HAP-1 (cell line): Measurements from ENCODE around the gene TRMT2B.

Source experiments
- DNase-seq, 2 experiments: peaks; one replicate each; pipeline ENCODE4 v3.0.0-alpha.2; 2016 to 2020; ENCODE audit warnings: low spot score in 2 of 2
- H3K27me3 ChIP-seq: fragments of 250-450 bp; sonication (Bioruptor Pico); 2 replicates; pipeline ENCODE4 v1.5.1; 2020; ENCODE audit warnings: low read depth, mild to moderate bottlenecking, moderate library complexity
- H3K36me3 ChIP-seq: fragments of 250-450 bp; sonication (Bioruptor Pico); replicated peaks from 2 replicates; pipeline ENCODE4 v1.5.1; 2020; ENCODE audit warnings: mild to moderate bottlenecking
- H3K4me1 ChIP-seq: fragments of 250-450 bp; sonication (Bioruptor Pico); 2 replicates; pipeline ENCODE4 v1.5.1; 2020; ENCODE audit warnings: mild to moderate bottlenecking
- H3K4me3 ChIP-seq: fragments of 250-450 bp; sonication (Bioruptor Pico); 2 replicates; pipeline ENCODE4 v1.5.1; 2020; ENCODE audit warnings: mild to moderate bottlenecking, moderate library complexity
- H3K9me3 ChIP-seq: fragments of 250-450 bp; sonication (Bioruptor Pico); 2 replicates; pipeline ENCODE4 v1.5.1; 2020; ENCODE audit warnings: mild to moderate bottlenecking, moderate library complexity
- in situ Hi-C: fragments of 300-500 bp; cut with MboI; formaldehyde crosslinking; loops from 3 replicates; pipeline ENCODE4 v1.14.3; 2020; ENCODE audit warnings: low sequenced_read_pairs, inconsistent platforms, mixed read lengths

TRMT2B gene

DNA sequence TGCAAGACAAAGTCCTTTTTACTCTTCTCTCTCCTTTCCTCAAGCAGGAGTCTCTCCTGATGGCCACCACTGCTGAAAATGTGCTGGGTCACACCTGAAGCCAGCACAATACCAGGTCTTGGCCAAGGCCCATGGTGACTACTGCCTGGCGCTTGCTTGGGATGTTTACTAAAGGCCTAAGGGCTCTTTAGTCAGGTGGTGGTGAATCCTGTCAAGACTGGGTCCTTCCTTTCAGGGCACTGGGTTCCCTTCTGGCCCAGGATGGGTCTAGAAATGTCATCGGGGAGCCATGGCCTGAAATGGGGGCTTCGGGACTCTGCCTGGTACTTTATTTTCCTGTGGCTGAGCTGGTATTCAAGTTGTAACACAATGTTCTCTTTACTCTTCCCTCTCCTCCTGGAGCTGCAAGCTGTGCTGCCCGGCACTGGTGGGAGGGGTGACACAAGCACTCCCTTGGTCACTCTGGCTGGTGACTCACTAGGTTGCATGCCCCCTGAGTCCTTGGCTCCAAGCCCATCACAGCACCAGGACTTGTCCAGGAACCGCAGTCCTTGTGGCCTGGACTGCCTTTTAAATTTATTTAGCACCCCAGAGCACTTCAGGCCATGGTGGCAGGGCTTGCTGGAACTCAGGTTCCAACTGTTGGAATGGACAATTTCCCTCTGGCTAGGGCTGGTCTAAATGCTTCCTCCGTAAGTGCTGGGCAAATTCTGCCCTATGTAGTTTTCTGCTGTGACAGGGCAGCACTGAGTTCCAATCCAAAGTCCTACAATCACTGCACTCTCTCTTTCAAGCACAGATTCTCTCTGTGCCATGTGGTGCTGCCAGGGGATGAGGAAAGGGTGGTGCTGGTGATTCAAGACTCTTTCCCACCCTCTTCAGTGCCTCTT lies 71.1 kb downstream of the TRMT2B start:
- Histone ChIP-seq H3K9me3 (no peaks in the 10 kb centered on the region), H3K27me3 (0 out of 2 replicates have a peak, but pooled peaks cover 2% of the 10 kb centered on the region), H3K36me3 (no peaks in the 10 kb centered on the region), H3K4me1 (no peaks in the 10 kb centered on the region), H3K4me3 (no peak overlapping the region)
- in situ Hi-C loops, result no loop called here
- DNase-seq, result no peak

DNA sequence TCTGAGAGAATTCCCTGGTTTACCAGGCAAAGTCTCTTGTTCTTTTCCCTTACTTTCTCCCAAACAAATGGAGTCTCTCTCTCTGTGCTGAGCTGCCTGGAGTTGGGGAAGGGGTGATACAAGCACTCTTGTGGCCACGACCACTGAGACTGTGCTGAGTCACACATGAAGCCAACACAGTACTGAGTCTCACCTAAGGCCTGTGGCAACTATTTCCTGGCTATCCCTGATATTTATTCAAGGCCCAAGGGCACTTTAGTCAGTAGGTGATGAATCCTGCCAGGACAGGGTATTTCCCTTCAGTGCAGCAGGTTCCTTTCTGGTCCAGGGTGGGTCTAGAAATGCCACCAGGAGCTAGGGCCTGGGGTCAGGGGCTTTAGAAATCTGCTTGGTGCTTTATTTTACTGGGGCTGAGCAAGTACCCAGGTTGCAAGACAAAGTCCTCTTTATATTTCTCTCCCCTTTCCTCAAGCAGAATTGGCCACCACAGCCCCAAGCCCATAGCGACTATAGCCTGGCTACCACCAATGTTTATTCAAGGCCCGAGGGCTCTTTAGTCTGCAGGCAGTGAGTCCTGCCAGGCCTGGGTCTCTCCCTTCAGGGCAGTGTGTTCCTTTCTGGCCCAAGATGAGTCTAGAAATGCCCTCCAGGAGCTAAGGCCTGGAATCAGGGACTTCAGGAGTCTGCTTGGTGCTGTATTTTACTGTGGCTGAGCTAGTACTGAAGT lies 71.9 kb downstream of the TRMT2B start:
- in situ Hi-C loops, result no loop called here
- H3K4me3 ChIP-seq, result no peak overlapping the region
- H3K4me1 ChIP-seq, result no peaks in the 10 kb centered on the region
- DNase-seq, result no peak
- no peaks in the 10 kb centered on the region for H3K9me3 ChIP-seq
- H3K27me3 ChIP-seq, result 0 out of 2 replicates have a peak, but pooled peaks cover 2% of the 10 kb centered on the region
- no peaks in the 10 kb centered on the region for H3K36me3 ChIP-seq

DNA sequence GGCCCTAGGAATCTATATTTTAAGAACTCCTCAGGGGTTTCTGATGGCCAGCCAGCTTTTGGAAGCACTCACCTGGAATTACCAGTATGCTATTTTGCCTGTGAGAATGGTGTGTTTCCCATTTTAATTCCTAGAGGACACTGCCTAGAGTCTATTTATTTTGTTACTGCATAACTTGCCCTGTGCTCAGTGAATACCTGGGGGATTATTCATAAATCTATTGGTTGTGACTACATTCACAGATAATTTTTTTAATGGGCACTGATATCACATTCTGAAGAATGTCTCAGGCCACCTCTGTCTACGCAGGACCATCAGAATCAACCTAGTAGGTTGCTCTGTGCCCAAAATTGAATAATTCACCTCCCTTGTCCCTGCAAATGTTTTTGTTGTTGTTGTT lies 75.7 kb downstream of the TRMT2B start:
- no peaks in the 10 kb centered on the region for H3K9me3 ChIP-seq
- H3K36me3 ChIP-seq, result no peaks in the 10 kb centered on the region
- DNase-seq, result no peak
- in situ Hi-C loops, result no loop called here
- no peak overlapping the region for H3K4me3 ChIP-seq
- H3K4me1 ChIP-seq, result no peaks in the 10 kb centered on the region
- H3K27me3 ChIP-seq, result 0 out of 2 replicates have a peak, but pooled peaks cover 2% of the 10 kb centered on the region

DNA sequence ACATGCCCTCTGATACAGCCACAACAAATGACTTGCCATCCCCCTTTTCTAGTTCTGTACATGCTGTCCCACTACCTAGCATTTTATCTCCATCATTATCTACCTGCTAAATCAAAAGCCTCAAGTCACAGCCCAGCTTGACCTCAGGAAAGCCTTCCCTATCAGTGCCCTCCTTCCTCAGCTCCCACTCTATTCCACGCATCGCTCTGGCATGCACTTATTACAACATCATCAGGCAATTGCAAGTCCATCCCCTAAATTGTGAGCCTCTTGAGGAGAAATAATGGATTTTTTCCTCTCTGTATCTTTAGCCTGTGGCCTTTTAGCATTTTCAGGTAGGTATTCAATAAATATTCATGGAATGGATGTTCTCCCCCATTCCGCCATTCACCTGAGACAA lies 76.7 kb downstream of the TRMT2B start:
- in situ Hi-C loops, result no loop called here
- DNase-seq, result no peak
- Histone ChIP-seq H3K9me3 (no peaks in the 10 kb centered on the region), H3K4me1 (no peaks in the 10 kb centered on the region), H3K4me3 (no peak overlapping the region), H3K27me3 (0 out of 2 replicates have a peak, but pooled peaks cover 2% of the 10 kb centered on the region), H3K36me3 (no peaks in the 10 kb centered on the region)

DNA sequence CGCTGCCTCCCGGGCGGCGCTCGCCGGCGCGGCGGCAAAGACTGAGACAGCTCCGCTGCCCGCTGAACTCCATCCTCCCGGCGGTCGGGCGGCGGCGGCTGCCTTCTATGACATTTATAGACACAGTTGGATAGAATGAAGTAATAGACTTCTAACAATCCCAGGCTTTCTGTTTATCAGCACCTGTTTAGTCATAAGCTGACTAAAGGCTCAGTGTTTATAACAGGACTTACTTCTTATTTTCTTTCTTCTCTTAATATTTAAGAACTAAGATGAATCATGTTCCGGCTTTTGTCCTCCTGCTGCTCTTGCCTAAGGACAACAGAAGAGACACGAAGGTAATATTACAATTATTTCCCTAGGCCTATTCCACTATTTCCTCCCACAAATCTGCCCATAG lies 78.5 kb downstream of the TRMT2B start:
- no peaks in the 10 kb centered on the region for H3K9me3 ChIP-seq
- H3K4me1 ChIP-seq, result no peaks in the 10 kb centered on the region
- in situ Hi-C loops, result no loop called here
- H3K36me3 ChIP-seq, result no peaks in the 10 kb centered on the region
- no peak overlapping the region for H3K4me3 ChIP-seq
- no peak for DNase-seq
- no peaks in the 10 kb centered on the region for H3K27me3 ChIP-seq

DNA sequence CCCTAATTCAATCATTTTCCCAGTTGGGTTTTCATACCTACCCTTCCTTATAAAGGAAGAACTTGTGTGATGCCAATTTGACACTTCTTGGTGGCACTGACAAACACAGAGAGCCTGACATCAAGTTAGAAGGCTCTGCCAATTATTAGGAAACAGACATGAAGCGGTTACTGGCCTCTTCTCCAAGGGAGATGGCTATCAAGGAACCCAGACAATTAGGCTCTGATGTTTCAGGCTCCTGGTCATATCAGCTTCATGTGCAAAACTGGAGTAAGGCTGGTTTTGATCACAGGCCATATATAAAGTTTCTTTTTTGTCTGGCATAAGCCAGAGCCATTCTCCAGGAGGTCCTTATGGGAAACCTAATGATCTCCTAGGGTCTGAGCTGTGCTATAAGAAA lies 82.0 kb downstream of the TRMT2B start:
- H3K9me3 ChIP-seq, result no peaks in the 10 kb centered on the region
- no peaks in the 10 kb centered on the region for H3K27me3 ChIP-seq
- DNase-seq, result no peak
- H3K4me3 ChIP-seq, result no peak overlapping the region
- no peaks in the 10 kb centered on the region for H3K36me3 ChIP-seq
- in situ Hi-C loops, result no loop called here
- no peaks in the 10 kb centered on the region for H3K4me1 ChIP-seq

DNA sequence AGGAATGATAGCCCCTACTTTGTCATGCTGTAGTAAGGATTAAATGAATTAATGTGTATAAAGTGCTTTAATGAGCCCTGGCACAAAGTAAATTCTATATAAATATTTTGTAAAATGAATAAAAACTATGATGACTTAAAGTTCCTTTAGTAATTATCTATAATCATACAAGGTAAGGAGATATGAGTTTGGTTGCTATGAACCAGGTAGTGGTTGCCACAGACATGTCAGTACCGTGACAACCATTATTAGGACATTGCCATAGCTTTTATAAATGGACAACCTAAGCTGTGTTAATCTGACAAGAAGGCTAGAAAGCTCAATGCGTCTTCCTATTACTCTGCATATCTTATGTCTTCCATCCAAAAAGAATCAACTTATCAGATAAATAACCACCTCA lies 82.5 kb downstream of the TRMT2B start, which contains the start of gene ARL13A:
ARL13A (plus strand) TSS at position 301 of the 400 bp plus-strand sequence. CDS start 3,982 bp downstream, outside the sequence.
- H3K4me3 ChIP-seq, result no peak within 1 kb of the TSS
- no peaks in the 10 kb centered on the region for H3K4me1 ChIP-seq
- DNase-seq, result no peak
- no peaks in the 10 kb centered on the region for H3K36me3 ChIP-seq
- H3K27me3 ChIP-seq, result no peaks in the 10 kb centered on the region
- in situ Hi-C loops, result no loop called here
- H3K9me3 ChIP-seq, result no peaks in the 10 kb centered on the region

DNA sequence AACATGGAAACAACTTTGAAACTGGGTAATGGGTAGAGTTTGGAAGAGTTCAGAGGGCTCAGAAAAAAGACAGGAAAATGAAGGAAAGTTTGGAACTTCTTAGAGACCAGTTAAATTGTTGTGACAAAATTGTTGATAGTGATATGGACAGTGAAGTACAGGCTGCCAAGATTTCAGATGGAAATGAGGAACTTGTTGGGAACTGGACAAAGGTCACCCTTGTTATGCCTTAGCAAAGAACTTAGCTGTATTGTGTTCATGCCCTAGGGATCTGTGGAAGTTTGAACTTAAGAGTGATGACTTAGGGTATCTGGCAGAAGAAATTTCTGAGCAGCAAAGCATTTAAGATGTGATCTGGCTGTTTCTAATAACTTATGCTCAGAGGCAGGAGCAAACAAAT lies 87.5 kb downstream of the TRMT2B start:
- H3K4me3 ChIP-seq, result no peak overlapping the region
- no peak for DNase-seq
- H3K4me1 ChIP-seq, result no peaks in the 10 kb centered on the region
- in situ Hi-C loops, result no loop called here
- no peaks in the 10 kb centered on the region for H3K27me3 ChIP-seq
- no peaks in the 10 kb centered on the region for H3K36me3 ChIP-seq
- no peaks in the 10 kb centered on the region for H3K9me3 ChIP-seq

DNA sequence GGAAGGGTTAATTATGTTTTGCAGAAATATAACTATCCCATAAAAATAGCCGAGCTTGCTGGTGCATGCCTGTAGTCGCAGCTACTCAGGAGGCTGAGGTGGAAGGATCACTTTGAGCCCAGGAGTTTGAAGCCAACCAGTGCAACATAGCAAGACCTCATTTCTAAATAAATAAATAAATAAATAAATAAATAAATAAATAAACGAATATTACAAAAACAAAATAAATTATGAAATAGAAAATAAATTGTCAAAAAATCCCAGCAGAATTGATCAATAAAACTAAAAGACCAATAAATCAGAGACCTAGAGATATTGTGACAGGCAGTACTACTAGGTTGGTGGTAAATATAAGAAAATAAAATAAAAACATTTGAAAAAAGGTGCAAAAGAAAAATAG lies 89.1 kb downstream of the TRMT2B start:
- Histone ChIP-seq H3K4me1 (no peaks in the 10 kb centered on the region), H3K9me3 (no peaks in the 10 kb centered on the region), H3K27me3 (no peaks in the 10 kb centered on the region), H3K4me3 (no peak overlapping the region), H3K36me3 (no peaks in the 10 kb centered on the region)
- no peak for DNase-seq
- in situ Hi-C loops, result no loop called here
